K562 (cell line): ENCODE results near the gene PTH2. TPM values are rescaled to one million over a fixed set of nuclear protein-coding genes. Genes with fewer than 3 reads are reported as not detected.

Experiments
- ASH1L ChIP-seq: fragments of 450-650 bp; IDR thresholded peaks from 2 replicates; pipeline ENCODE4 v1.6.1; 2018; ENCODE audit warnings: borderline replicate concordance, mild to moderate bottlenecking, low read depth; ENCODE audit not compliant: partially characterized antibody
- ATF1 ChIP-seq, 2 experiments: fragments of 450-650 bp in 1 of 2; IDR thresholded peaks; 2 replicates each; pipeline ENCODE4 v1.6.1; 2016; ENCODE audit warnings: missing compliant biosample characterization in 1 of 2, missing genetic modification characterization in 1 of 2
- CBX1 ChIP-seq: sonication (generic); IDR thresholded peaks from 2 replicates; pipeline ENCODE4 v1.6.1; 2016; ENCODE audit warnings: antibody characterized with exemption, low read depth, mild to moderate bottlenecking
- CBX5 ChIP-seq: IDR thresholded peaks from 2 replicates; pipeline ENCODE4 v1.6.1; 2014; ENCODE audit warnings: low read depth, borderline replicate concordance
- CREB3L1 ChIP-seq: fragments of 450-650 bp; IDR thresholded peaks from 2 replicates; pipeline ENCODE4 v1.6.1; 2014; ENCODE audit warnings: low read depth, mild to moderate bottlenecking, moderate library complexity, borderline replicate concordance
- GTF2E2 ChIP-seq: fragments of 200-800 bp; sonication (Bioruptor generic); IDR thresholded peaks from 2 replicates; pipeline ENCODE4 v1.6.1; 2016; ENCODE audit warnings: missing genetic modification characterization, missing compliant biosample characterization
- HDAC6 ChIP-seq: IDR thresholded peaks from 2 replicates; pipeline ENCODE4 v1.6.1; 2012; ENCODE audit warnings: low read depth, mild to moderate bottlenecking, control low read depth, inconsistent platforms, low read length, moderate library complexity
- HEY1 ChIP-seq: fragments of 250-450 bp; sonication (Bioruptor Pico); IDR thresholded peaks from 2 replicates; pipeline ENCODE4 v1.5.0; 2020; ENCODE audit warnings: mild to moderate bottlenecking, moderate library complexity, borderline replicate concordance
- HMGXB4 ChIP-seq: sonication (generic); formaldehyde crosslinking; IDR thresholded peaks from 2 replicates; pipeline ENCODE4 v1.8.1; 2023; ENCODE audit warnings: mild to moderate bottlenecking, missing genetic modification reagents
- KHSRP ChIP-seq: fragments of 450-650 bp; IDR thresholded peaks from 2 replicates; pipeline ENCODE4 v1.6.1; 2017
- LCOR ChIP-seq: sonication (generic); formaldehyde crosslinking; IDR thresholded peaks from 2 replicates; pipeline ENCODE4 v1.8.0; 2022; ENCODE audit warnings: mild to moderate bottlenecking, missing genetic modification reagents
- NFYB ChIP-seq: IDR thresholded peaks from 2 replicates; pipeline ENCODE4 v1.6.1; 2011; ENCODE audit warnings: mild to moderate bottlenecking, moderate library complexity; ENCODE audit not compliant: insufficient read length; ENCODE audit errors: extremely low read depth
- NR2C1 ChIP-seq, 2 experiments: fragments of 450-650 bp; IDR thresholded peaks; 2 replicates each; pipeline ENCODE4 v1.6.1; 2017; ENCODE audit warnings: mild to moderate bottlenecking in 2 of 2, antibody characterized with exemption in 1 of 2, inconsistent platforms in 1 of 2, missing compliant biosample characterization in 1 of 2, missing genetic modification characterization in 1 of 2
- NRF1 ChIP-seq, 2 experiments: fragments of 450-650 bp; IDR thresholded peaks in 1 of 2; conservative IDR thresholded peaks in 1 of 2; 2 replicates each; pipeline ENCODE4 v1.6.1; 2014; ENCODE audit warnings: mild to moderate bottlenecking in 2 of 2
- RBM14 ChIP-seq: fragments of 200-400 bp; formaldehyde crosslinking; IDR thresholded peaks from 2 replicates; pipeline ENCODE4 v1.6.1; 2018; ENCODE audit warnings: low read depth, mild to moderate bottlenecking, low read length, moderate library complexity, borderline replicate concordance; ENCODE audit not compliant: insufficient read depth
- TEAD2 ChIP-seq: fragments of 450-650 bp; IDR thresholded peaks from 2 replicates; pipeline ENCODE4 v1.6.1; 2016; ENCODE audit warnings: missing genetic modification characterization, control low read depth, missing compliant biosample characterization
- TFAP4 ChIP-seq: sonication (generic); formaldehyde crosslinking; IDR thresholded peaks from 2 replicates; pipeline ENCODE4 v1.8.0; 2022; ENCODE audit warnings: missing genetic modification reagents, mild to moderate bottlenecking, moderate library complexity, borderline replicate concordance
- U2AF2 ChIP-seq: fragments of 200-400 bp; formaldehyde crosslinking; optimal IDR thresholded peaks from 2 replicates; pipeline ENCODE3; 2017; ENCODE audit warnings: low read depth, mild to moderate bottlenecking, low read length
- ZC3H4 ChIP-seq: sonication (generic); formaldehyde crosslinking; IDR thresholded peaks from 2 replicates; pipeline ENCODE4 v1.9.0; 2021; ENCODE audit warnings: missing genetic modification reagents, borderline replicate concordance
- ZNF121 ChIP-seq: sonication (generic); formaldehyde crosslinking; conservative IDR thresholded peaks from 2 replicates; pipeline ENCODE4 v1.8.0; 2022; ENCODE audit warnings: missing genetic modification reagents
- ZNF184 ChIP-seq: sonication (generic); formaldehyde crosslinking; IDR thresholded peaks from 2 replicates; pipeline ENCODE4 v1.5.0; 2020; ENCODE audit warnings: missing genetic modification reagents
- ZNF253 ChIP-seq: fragments of 250-450 bp; sonication (Bioruptor Pico); conservative IDR thresholded peaks from 2 replicates; pipeline ENCODE4 v1.6.1; 2021; ENCODE audit warnings: mild to moderate bottlenecking
- ZNF311 ChIP-seq: fragments of 250-450 bp; sonication (Bioruptor Pico); IDR thresholded peaks from 2 replicates; pipeline ENCODE4 v1.4.0; 2020; ENCODE audit warnings: mild to moderate bottlenecking, moderate library complexity
- ZNF668 ChIP-seq: fragments of 250-450 bp; sonication (Bioruptor Pico); IDR thresholded peaks from 2 replicates; pipeline ENCODE4 v1.8.0; 2022; ENCODE audit warnings: mild to moderate bottlenecking, inconsistent platforms
- ZNF75A ChIP-seq: fragments of 450-650 bp; formaldehyde crosslinking; IDR thresholded peaks from 2 replicates; pipeline ENCODE4 v1.4.0; 2020; ENCODE audit warnings: mild to moderate bottlenecking
- polyA plus RNA-seq, 8 experiments: library from polyadenylated mRNA; depleted of rRNA in 4 of 8; stranded (reverse) in 5 of 8; unstranded in 3 of 8; fragments of >200 nt; fragmentation: Nextera tagmentation in 2 of 8; fragmentation: Illumina TruSeq in 1 of 8; extraction: Ambion mirVana in 2 of 8; extraction: Trizol in 1 of 8; gene quantifications; 2 replicates each; pipeline versions ENCODE4 v1.2.1 to v1.2.3, GENCODE V29; 2011 to 2014; ENCODE audit warnings: inconsistent platforms in 1 of 8, missing spikeins in 1 of 8
- total RNA-seq, 7 experiments: library from RNA; depleted of rRNA in 6 of 7; stranded (reverse); fragments of >200 nt in 6 of 7; fragmentation: Illumina TruSeq in 2 of 7; extraction: Trizol in 2 of 7; gene quantifications; 2 replicates each; pipeline versions ENCODE4 v1.2.1 to v1.2.3, GENCODE V29; 2011 to 2021; ENCODE audit warnings: low replicate concordance in 1 of 7

Gene PTH2
- total and polyA plus RNA-seq, 9 of the 15 experiments (the other 6 are each of a cell fraction or from before 2014, with no cell fraction given) = 1.3 TPM; not detected in 8

GRCh38 chr19:49421039-49421877, 2.0 kb downstream of the PTH2 start (continued):
- TF ChIP-seq ASH1L (no peak), TFAP4 (CRISPR knock-in tag) (peak; percentile 43; the same call in 1 of the 2 replicates), ZNF311 (no peak), LCOR (CRISPR knock-in tag) (peak; percentile 43; the same call in 1 of the 2 replicates), ZNF184 (CRISPR knock-in tag) (no peak), NFYB (peak; percentile 34), NRF1 (conservative IDR thresholded peaks at IDR 0.05 in 1 of 2, IDR thresholded peaks at IDR 0.05 in 1 of 2) (peak; percentile 80 to 83), KHSRP (no peak), CBX5 (no peak), HEY1 (CRISPR knock-in tag) (no peak), ATF1 (CRISPR knock-in tag; IDR thresholded peaks at IDR 0.05) (no peak), ATF1 (tag; IDR thresholded peaks at IDR 0.05) (peak; percentile 50; the same call in 1 of the 2 replicates), CBX1 (no peak), HDAC6 (no peak), NR2C1 (IDR thresholded peaks at IDR 0.05) (no peak), NR2C1 (tag; IDR thresholded peaks at IDR 0.05) (no peak), RBM14 (no peak), TEAD2 (tag) (no peak), HMGXB4 (CRISPR knock-in tag) (no peak), GTF2E2 (0 out of 2 replicates have a peak, but pooled peaks have one; percentile 45), ZC3H4 (no peak), CREB3L1 (no peak), ZNF121 (no peak), ZNF668 (no peak), ZNF75A (CRISPR knock-in tag) (no peak), U2AF2 (no peak), ZNF253 (CRISPR knock-in tag) (no peak)
